Adipose tissue (tissue), 3 donors: ENCODE measurements around the gene LSR. TPM values are rescaled to one million over a fixed set of nuclear protein-coding genes. Genes with fewer than 3 reads are reported as not detected.
"Not testable (repeated sequence)": the region's sequence is repeated elsewhere in the genome, so short reads cannot be mapped to it uniquely, and the experiment has no call there.

ENCODE experiments used
- H3K27ac ChIP-seq: one replicate; pipeline ENCODE4 v1.5.1; 2013; ENCODE audit warnings: low read depth, low read length
- WGBS, 3 donors: extraction: QIAGEN DNeasy Blood & Tissue Kit; methylation state at CpG; one replicate each; pipeline ENCODE4 v1.1.7; 2013; 5-methylcytosine and 5-hydroxymethylcytosine counted together
- polyA plus RNA-seq, 3 donors: library from polyadenylated mRNA; stranded (reverse); fragments of 200-250 nt; gene quantifications; one replicate each; pipeline ENCODE4 v1.2.3, GENCODE V29; 2013
- donor health status: healthy with polysubstance abuse.
- donor health status: Bipolar disorder and iron deficiency.
- donor health status: healthy.

The LSR gene
- polyA plus RNA-seq, 3 donors = 12.9 to 92.4 (median 20.2) TPM

GRCh38 chr19:35236638-35237400 is 12.0 kb upstream of the LSR start:
- H3K27ac ChIP-seq = no peak overlapping the region
- WGBS, 3 donors = 79 to 81% (median 80%) methylated on average over 6 of the region's 6 CpGs

GRCh38 chr19:35239597-35239996 is 9.2 kb upstream of the LSR start:
- H3K27ac ChIP-seq = not testable (repeated sequence)
- WGBS, 3 donors = 88 to 100% (median 91%) methylated on average over 1 of the region's 1 CpG

- 66 to 80% (median 68%) methylated on average over 1 of the region's 1 CpG for whole genome bisulfite sequencing, 3 donors
- H3K27ac ChIP-seq = no peak overlapping the region
Measured at GRCh38 chr19:35240327-35240726, 8.5 kb upstream of the LSR start.

GRCh38 chr19:35241417-35241816 is 7.4 kb upstream of the LSR start:
- WGBS, 3 donors = 89 to 92% (median 89%) methylated on average over 1 of the region's 1 CpG
- no peak overlapping the region for H3K27ac ChIP-seq

- 52 to 85% (median 65%) methylated on average over 4 of the region's 4 CpGs for WGBS, 3 donors
Measured at GRCh38 chr19:35246466-35247092, 2.2 kb upstream of the LSR start.

GRCh38 chr19:35247526-35248309 is 1.1 kb upstream of the LSR start:
- no peak overlapping the region for H3K27ac ChIP-seq
- 0 to 4% (median 4%) methylated on average over 36 to 42 of the region's 42 CpGs for WGBS, 3 donors

More at GRCh38 chr19:35246466-35247092, 2.2 kb upstream of the LSR start:
- no peak overlapping the region for H3K27ac ChIP-seq

- H3K27ac ChIP-seq = no peak overlapping the region
- WGBS, 3 donors = 3 to 13% (median 10%) methylated on average over 39 of the region's 39 CpGs
Measured at GRCh38 chr19:35249146-35249847, 495 bp downstream of the LSR start.

GRCh38 chr19:35249848-35250711 is 1.3 kb downstream of the LSR start:
- 66 to 90% (median 86%) methylated on average over 34 of the region's 34 CpGs for WGBS, 3 donors
- no peak overlapping the region for H3K27ac ChIP-seq

GRCh38 chr19:35251456-35251855 is 2.7 kb downstream of the LSR start:
- no peak overlapping the region for H3K27ac ChIP-seq
- WGBS, 3 donors = 83 to 98% (median 86%) methylated on average over 2 of the region's 2 CpGs

GRCh38 chr19:35253316-35254286 is 4.8 kb downstream of the LSR start:
- no peak overlapping the region for H3K27ac ChIP-seq

GRCh38 chr19:35254341-35255297 is 5.8 kb downstream of the LSR start:
- H3K27ac ChIP-seq = no peak overlapping the region
- WGBS, 3 donors = 81 to 90% (median 85%) methylated on average over 17 of the region's 17 CpGs

More at GRCh38 chr19:35253316-35254286, 4.8 kb downstream of the LSR start:
- 76 to 77% (median 76%) methylated on average over 9 of the region's 9 CpGs for WGBS, 3 donors

GRCh38 chr19:35256566-35256965 is 7.8 kb downstream of the LSR start:
- no peak overlapping the region for H3K27ac ChIP-seq
- 45 to 67% (median 63%) methylated on average over 2 of the region's 2 CpGs for WGBS, 3 donors

- 78 to 83% (median 79%) methylated on average over 9 of the region's 9 CpGs for WGBS, 3 donors
- H3K27ac ChIP-seq = no peak overlapping the region
Measured at GRCh38 chr19:35257113-35257461, 8.3 kb downstream of the LSR start.

GRCh38 chr19:35260694-35261304 is 12.0 kb downstream of the LSR start:
- 77 to 88% (median 88%) methylated on average over 10 of the region's 10 CpGs for WGBS, 3 donors
- H3K27ac ChIP-seq = no peak overlapping the region

GRCh38 chr19:35261356-35262100 is 12.7 kb downstream of the LSR start:
- 74 to 87% (median 75%) methylated on average over 12 of the region's 12 CpGs for WGBS, 3 donors
- no peak overlapping the region for H3K27ac ChIP-seq
